Caco-2 (cell line): ENCODE data around the gene PANX3. TPM values are rescaled to one million over a fixed set of nuclear protein-coding genes. Genes with fewer than 3 reads are reported as not detected.

Experiments
- BruUV-seq: library from RNA; stranded (reverse); fragments of 400-500 nt; replicated peaks from 2 replicates; lab custom pipeline; 2021; lab: Mats Ljungman, UMichigan
- CTCF ChIA-PET: fragments of 300-600 bp; sonication (Branson Sonifier 250); formaldehyde crosslinking; loops from one replicate; lab custom pipeline; 2022; ENCODE audit warnings: antibody characterized with exemption; lab: Charles Lee
- POLR2A ChIA-PET: fragments of 300-600 bp; sonication (Branson Sonifier 250); formaldehyde crosslinking; loops from one replicate; lab custom pipeline; 2022; ENCODE audit warnings: antibody characterized with exemption; lab: Charles Lee
- DNase-seq, 2 experiments: peaks; one replicate each; pipeline versions ENCODE4 v3.0.0 to v3.0.0-alpha.2; 2020 to 2022
- H3K27me3 ChIP-seq: replicated peaks from 2 replicates; pipeline ENCODE4 v1.6.0; 2011; ENCODE audit warnings: low read length; ENCODE audit not compliant: control insufficient read depth, insufficient read depth
- H3K36me3 ChIP-seq: 2 replicates; pipeline ENCODE4 v1.5.1; 2011; ENCODE audit warnings: low read length; ENCODE audit not compliant: control insufficient read depth, insufficient read depth
- H3K4me1 ChIP-seq: fragments of 250-450 bp; sonication (Bioruptor Pico); 2 replicates; pipeline ENCODE4 v1.5.1; 2020; ENCODE audit warnings: mild to moderate bottlenecking
- H3K4me3 ChIP-seq: 2 replicates; pipeline ENCODE4 v1.5.1; 2011; ENCODE audit warnings: low read depth, mild to moderate bottlenecking, control low read depth, low read length
- H3K9me3 ChIP-seq: fragments of 250-450 bp; sonication (Bioruptor Pico); 2 replicates; pipeline ENCODE4 v1.5.1; 2020; ENCODE audit warnings: mild to moderate bottlenecking, moderate library complexity
- H3K27ac Mint-ChIP-seq: one replicate; pipeline ENCODE4 v1.8.0; 2022; ENCODE audit warnings: mixed read lengths; ENCODE audit not compliant: unreplicated experiment
- H3K27me3 Mint-ChIP-seq: one replicate; pipeline ENCODE4 v1.8.0; 2022; ENCODE audit warnings: mixed read lengths; ENCODE audit not compliant: insufficient read depth, unreplicated experiment
- H3K36me3 Mint-ChIP-seq: one replicate; pipeline ENCODE4 v1.8.0; 2022; ENCODE audit warnings: mild to moderate bottlenecking, mixed read lengths; ENCODE audit not compliant: insufficient read depth, unreplicated experiment
- H3K4me1 Mint-ChIP-seq: one replicate; pipeline ENCODE4 v1.8.0; 2022; ENCODE audit warnings: low read depth, mixed read lengths; ENCODE audit not compliant: unreplicated experiment
- H3K4me3 Mint-ChIP-seq: one replicate; pipeline ENCODE4 v1.8.0; 2022; ENCODE audit warnings: mild to moderate bottlenecking, moderate library complexity, mixed read lengths; ENCODE audit not compliant: unreplicated experiment
- H3K9me3 Mint-ChIP-seq: one replicate; pipeline ENCODE4 v1.8.0; 2022; ENCODE audit warnings: mixed read lengths; ENCODE audit not compliant: unreplicated experiment
- intact Hi-C: fragments of 100-400 bp; cut with micrococcal nuclease; formaldehyde crosslinking; loops from one replicate; pipeline ENCODE4 v1.10.0; 2022; ENCODE audit not compliant: unreplicated experiment
- total RNA-seq: library from RNA; stranded (reverse); gene quantifications from 2 replicates; pipeline ENCODE4 v1.2.3, GENCODE V29; 2022
- TF ChIP-seq, protein P1 (sequence below), 2 experiments: fragments of 200-600 bp in 1 of 2; IDR thresholded peaks; 1 replicate in 1 of 2; 2 replicates in 1 of 2; pipeline versions ENCODE4 v1.5.1 to v1.8.0; 2011 to 2022; ENCODE audit warnings: antibody characterized with exemption in 1 of 2, control low read depth in 1 of 2, inconsistent platforms in 1 of 2, low read depth in 1 of 2, low read length in 1 of 2, mild to moderate bottlenecking in 1 of 2, moderate library complexity in 1 of 2; ENCODE audit not compliant: insufficient read depth in 1 of 2, severe bottlenecking in 1 of 2, unreplicated experiment in 1 of 2

The PANX3 gene
- total RNA-seq, 1 experiment from 2014 or later: not detected

DNA sequence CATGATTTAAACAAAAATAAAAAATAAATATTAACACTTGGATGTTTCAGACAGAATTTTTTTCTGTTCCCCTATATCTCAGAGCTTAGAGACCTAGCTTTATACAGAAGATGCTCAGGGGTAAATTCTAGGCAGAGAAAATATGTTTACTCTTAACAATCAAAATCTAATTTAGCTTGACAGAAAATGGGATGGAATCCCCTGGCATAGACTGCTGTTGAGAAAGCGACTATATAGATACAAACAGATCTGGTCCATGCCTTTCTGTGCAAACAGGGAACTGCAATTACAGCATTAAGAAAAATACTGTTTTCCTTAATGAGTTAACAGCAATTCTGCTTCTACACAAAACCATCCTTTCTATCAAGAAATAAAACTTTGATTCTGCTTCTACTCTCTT lies 47.8 kb downstream of the PANX3 start:
- H3K36me3 ChIP-seq: no peaks in the 10 kb centered on the region
- TF ChIP-seq, protein P1, sequence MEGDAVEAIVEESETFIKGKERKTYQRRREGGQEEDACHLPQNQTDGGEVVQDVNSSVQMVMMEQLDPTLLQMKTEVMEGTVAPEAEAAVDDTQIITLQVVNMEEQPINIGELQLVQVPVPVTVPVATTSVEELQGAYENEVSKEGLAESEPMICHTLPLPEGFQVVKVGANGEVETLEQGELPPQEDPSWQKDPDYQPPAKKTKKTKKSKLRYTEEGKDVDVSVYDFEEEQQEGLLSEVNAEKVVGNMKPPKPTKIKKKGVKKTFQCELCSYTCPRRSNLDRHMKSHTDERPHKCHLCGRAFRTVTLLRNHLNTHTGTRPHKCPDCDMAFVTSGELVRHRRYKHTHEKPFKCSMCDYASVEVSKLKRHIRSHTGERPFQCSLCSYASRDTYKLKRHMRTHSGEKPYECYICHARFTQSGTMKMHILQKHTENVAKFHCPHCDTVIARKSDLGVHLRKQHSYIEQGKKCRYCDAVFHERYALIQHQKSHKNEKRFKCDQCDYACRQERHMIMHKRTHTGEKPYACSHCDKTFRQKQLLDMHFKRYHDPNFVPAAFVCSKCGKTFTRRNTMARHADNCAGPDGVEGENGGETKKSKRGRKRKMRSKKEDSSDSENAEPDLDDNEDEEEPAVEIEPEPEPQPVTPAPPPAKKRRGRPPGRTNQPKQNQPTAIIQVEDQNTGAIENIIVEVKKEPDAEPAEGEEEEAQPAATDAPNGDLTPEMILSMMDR (IDR thresholded peaks at IDR 0.05; ENCODE audit: insufficient read depth in 1 of 2, low read depth in 1 of 2, low read length in 1 of 2, severe bottlenecking in 1 of 2, unreplicated experiment in 1 of 2): no peak
- no TSS peak for BruUV-seq
- CTCF ChIA-PET: no interaction called here
- H3K27me3 ChIP-seq: no peaks in the 10 kb centered on the region
- no peaks in the 10 kb centered on the region for H3K9me3 ChIP-seq
- Mint-ChIP-seq H3K9me3 (no peaks in the 10 kb centered on the region), H3K27ac (no peak overlapping the region), H3K36me3 (no peaks in the 10 kb centered on the region), H3K4me3 (no peak overlapping the region), H3K27me3 (no peaks in the 10 kb centered on the region), H3K4me1 (no peaks in the 10 kb centered on the region)
- H3K4me1 ChIP-seq: peaks cover 6% of the 10 kb centered on the region; the same call in 1 of the 2 replicates
- POLR2A ChIA-PET: no interaction called here
- intact Hi-C loops: no loop called here
- no peak overlapping the region for H3K4me3 ChIP-seq
- DNase-seq: no peak

- H3K36me3 Mint-ChIP-seq: no peaks in the 10 kb centered on the region
- no peak overlapping the region for H3K4me3 ChIP-seq
- no peaks in the 10 kb centered on the region for H3K27me3 Mint-ChIP-seq
- H3K27me3 ChIP-seq: no peaks in the 10 kb centered on the region
- no peak for DNase-seq
- H3K27ac Mint-ChIP-seq: no peak overlapping the region
- TF ChIP-seq, protein P1 (IDR thresholded peaks at IDR 0.05; ENCODE audit: insufficient read depth in 1 of 2, low read depth in 1 of 2, low read length in 1 of 2, severe bottlenecking in 1 of 2, unreplicated experiment in 1 of 2): no peak
- H3K4me3 Mint-ChIP-seq: no peak overlapping the region
- no peaks in the 10 kb centered on the region for H3K36me3 ChIP-seq
- intact Hi-C loops: no loop called here
- ChIA-PET CTCF (interaction anchor here (1.4 kb wide), 1 partner anchor 17 kb away, joined by 5 read pairs; no protein-coding TSS in a partner anchor), POLR2A (no interaction called here)
- H3K4me1 ChIP-seq: peaks cover 6% of the 10 kb centered on the region; the same call in 1 of the 2 replicates
- H3K9me3 Mint-ChIP-seq: no peaks in the 10 kb centered on the region
- no peaks in the 10 kb centered on the region for H3K9me3 ChIP-seq
- BruUV-seq: no TSS peak
- H3K4me1 Mint-ChIP-seq: no peaks in the 10 kb centered on the region
These were observed 50.3 kb downstream of the PANX3 start for GRCh38 chr11:124661553-124661952.

GRCh38 chr11:124662106-124662505 lies 50.9 kb downstream of the PANX3 start:
- H3K4me3 ChIP-seq: no peak overlapping the region
- no peak overlapping the region for H3K4me3 Mint-ChIP-seq
- peaks cover 2% of the 10 kb centered on the region; the same call in 1 of the 2 replicates for H3K4me1 ChIP-seq
- H3K36me3 Mint-ChIP-seq: no peaks in the 10 kb centered on the region
- H3K36me3 ChIP-seq: no peaks in the 10 kb centered on the region
- H3K9me3 Mint-ChIP-seq: no peaks in the 10 kb centered on the region
- no peak for DNase-seq
- TF ChIP-seq, protein P1 (IDR thresholded peaks at IDR 0.05; ENCODE audit: insufficient read depth in 1 of 2, low read depth in 1 of 2, low read length in 1 of 2, severe bottlenecking in 1 of 2, unreplicated experiment in 1 of 2): no peak
- POLR2A ChIA-PET: no interaction called here
- H3K27me3 Mint-ChIP-seq: no peaks in the 10 kb centered on the region
- H3K9me3 ChIP-seq: no peaks in the 10 kb centered on the region
- H3K27ac Mint-ChIP-seq: no peak overlapping the region
- CTCF ChIA-PET: interaction anchor here (1.4 kb wide), 1 partner anchor 17 kb away, joined by 5 read pairs; no protein-coding TSS in a partner anchor
- BruUV-seq: no TSS peak
- intact Hi-C loops: no loop called here
- no peaks in the 10 kb centered on the region for H3K27me3 ChIP-seq
- H3K4me1 Mint-ChIP-seq: no peaks in the 10 kb centered on the region
